Measurements from ENCODE around the gene DCST1. TPM values are rescaled to one million over a fixed set of nuclear protein-coding genes. Genes with fewer than 3 reads are reported as not detected.

Gene DCST1
- total RNA-seq, 2 donors from 2014 or later: not detected

DNA sequence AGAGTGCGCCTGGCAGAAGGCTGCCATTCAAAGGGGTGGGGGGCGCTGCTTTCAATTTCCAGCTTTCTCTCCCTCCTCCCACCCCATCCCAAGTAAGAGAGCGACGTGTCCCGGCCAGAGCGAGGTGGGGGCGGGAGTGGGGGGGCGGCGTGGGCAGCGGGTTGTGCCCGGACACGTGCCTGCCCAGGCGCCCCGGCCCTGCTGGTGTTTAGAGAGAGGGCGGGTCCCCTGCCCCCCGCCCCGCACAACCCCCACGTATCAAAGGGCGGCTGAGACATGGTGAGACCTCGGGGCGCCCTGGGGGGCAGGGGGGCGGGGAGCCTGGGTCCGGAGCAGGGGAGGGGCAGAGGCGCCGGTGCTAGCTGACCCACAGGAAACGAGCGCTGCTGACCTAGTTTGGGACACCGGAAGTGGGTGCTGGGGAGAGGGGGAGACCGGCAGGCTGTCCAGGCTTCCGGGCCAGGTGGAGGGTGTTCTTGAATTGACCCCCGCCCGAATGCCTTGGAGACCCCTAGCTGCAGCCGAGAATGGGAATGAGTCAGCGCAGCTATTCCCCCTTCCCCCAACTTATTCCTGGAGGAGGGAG, 29.8 kb upstream of the DCST1 start:
- H3K36me3 ChIP-seq (ENCODE audit: control insufficient read depth, insufficient read depth, low read length): no peaks in the 10 kb centered on the region
- peaks cover 9% of the 10 kb centered on the region for H3K4me1 ChIP-seq (ENCODE audit: control insufficient read depth, insufficient read depth, low read length)
- WGBS, 2 experiments (ENCODE audit: insufficient coverage in 1 of 2, insufficient read length in 1 of 2): 0 to 4% methylated on average over 1 to 29 of the region's 34 CpGs
- Mint-ChIP-seq H3K36me3 (ENCODE audit: low read depth) (no peaks in the 10 kb centered on the region), H3K4me1 (peaks cover 13% of the 10 kb centered on the region), H3K4me3 (peak overlapping the region; percentile 93), H3K9me3 (no peaks in the 10 kb centered on the region), H3K27me3 (ENCODE audit: insufficient read depth) (peaks cover 2% of the 10 kb centered on the region), H3K27ac (peak overlapping the region; percentile 88)
- H3K27me3 ChIP-seq (ENCODE audit: control insufficient read depth, insufficient read depth, low read length, poor library complexity, severe bottlenecking): no peaks in the 10 kb centered on the region
- DNase-seq: peak; percentile 81
- H3K27ac ChIP-seq (ENCODE audit: low read depth, low read length): no peak overlapping the region
- no peaks in the 10 kb centered on the region for H3K9me3 ChIP-seq (ENCODE audit: control insufficient read depth, low read length)
- TF ChIP-seq, protein P1, sequence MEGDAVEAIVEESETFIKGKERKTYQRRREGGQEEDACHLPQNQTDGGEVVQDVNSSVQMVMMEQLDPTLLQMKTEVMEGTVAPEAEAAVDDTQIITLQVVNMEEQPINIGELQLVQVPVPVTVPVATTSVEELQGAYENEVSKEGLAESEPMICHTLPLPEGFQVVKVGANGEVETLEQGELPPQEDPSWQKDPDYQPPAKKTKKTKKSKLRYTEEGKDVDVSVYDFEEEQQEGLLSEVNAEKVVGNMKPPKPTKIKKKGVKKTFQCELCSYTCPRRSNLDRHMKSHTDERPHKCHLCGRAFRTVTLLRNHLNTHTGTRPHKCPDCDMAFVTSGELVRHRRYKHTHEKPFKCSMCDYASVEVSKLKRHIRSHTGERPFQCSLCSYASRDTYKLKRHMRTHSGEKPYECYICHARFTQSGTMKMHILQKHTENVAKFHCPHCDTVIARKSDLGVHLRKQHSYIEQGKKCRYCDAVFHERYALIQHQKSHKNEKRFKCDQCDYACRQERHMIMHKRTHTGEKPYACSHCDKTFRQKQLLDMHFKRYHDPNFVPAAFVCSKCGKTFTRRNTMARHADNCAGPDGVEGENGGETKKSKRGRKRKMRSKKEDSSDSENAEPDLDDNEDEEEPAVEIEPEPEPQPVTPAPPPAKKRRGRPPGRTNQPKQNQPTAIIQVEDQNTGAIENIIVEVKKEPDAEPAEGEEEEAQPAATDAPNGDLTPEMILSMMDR (conservative IDR thresholded peaks at IDR 0.05): no peak
- peak overlapping the region; percentile 93 for H3K4me3 ChIP-seq (ENCODE audit: low read length)
- H3K9ac ChIP-seq (ENCODE audit: extremely low read depth, low read length, poor library complexity, severe bottlenecking): peak overlapping the region; percentile 53

DNA sequence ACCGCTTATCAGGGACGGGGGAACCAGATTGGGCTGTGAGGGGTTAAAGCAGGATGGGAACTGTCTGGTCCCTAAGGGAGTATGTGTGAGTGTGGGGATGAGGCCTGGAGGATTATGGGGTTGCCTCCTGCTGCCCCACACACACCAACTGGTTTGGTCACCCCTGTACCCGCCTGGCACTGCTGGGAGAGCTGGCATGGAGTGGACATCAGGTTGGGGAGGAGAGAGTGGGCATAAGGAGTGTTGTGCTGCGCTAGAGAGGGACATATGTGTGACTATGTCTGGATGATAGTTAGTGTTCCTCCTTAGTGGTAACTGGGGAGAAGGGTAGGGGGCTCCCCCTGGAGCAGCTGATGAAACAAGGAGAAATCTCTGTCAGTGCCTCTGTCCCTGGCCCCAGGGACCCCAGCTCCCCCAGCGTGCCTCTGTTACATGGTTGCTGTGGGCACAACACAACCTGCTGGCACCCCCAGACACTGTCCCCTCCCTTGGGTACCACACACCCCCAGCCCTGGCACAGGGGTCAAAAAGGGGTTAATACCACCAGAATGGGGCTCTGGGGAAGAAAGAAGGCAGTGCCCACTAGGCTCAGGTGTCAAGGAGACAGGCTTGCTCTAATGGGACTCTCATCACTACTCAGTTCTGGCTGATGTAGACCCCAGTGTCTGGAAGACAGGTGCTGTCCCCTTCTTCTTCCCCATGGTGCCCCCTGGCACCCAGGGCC, 29.1 kb upstream of the DCST1 start:
- no peaks in the 10 kb centered on the region for H3K9me3 ChIP-seq (ENCODE audit: control insufficient read depth, low read length)
- H3K27me3 ChIP-seq (ENCODE audit: control insufficient read depth, insufficient read depth, low read length, poor library complexity, severe bottlenecking): no peaks in the 10 kb centered on the region
- TF ChIP-seq, protein P1 (conservative IDR thresholded peaks at IDR 0.05): no peak
- 46 to 70% methylated on average over 3 to 5 of the region's 5 CpGs for WGBS, 2 experiments (ENCODE audit: insufficient coverage in 1 of 2, insufficient read length in 1 of 2)
- Mint-ChIP-seq H3K4me1 (peaks cover 13% of the 10 kb centered on the region), H3K27ac (peak overlapping the region; percentile 78), H3K9me3 (no peaks in the 10 kb centered on the region), H3K4me3 (peak overlapping the region; percentile 93), H3K27me3 (ENCODE audit: insufficient read depth) (no peaks in the 10 kb centered on the region), H3K36me3 (ENCODE audit: low read depth) (no peaks in the 10 kb centered on the region)
- H3K4me3 ChIP-seq (ENCODE audit: low read length): peak overlapping the region; percentile 93
- peaks cover 9% of the 10 kb centered on the region for H3K4me1 ChIP-seq (ENCODE audit: control insufficient read depth, insufficient read depth, low read length)
- no peak for DNase-seq
- no peak overlapping the region for H3K9ac ChIP-seq (ENCODE audit: extremely low read depth, low read length, poor library complexity, severe bottlenecking)
- H3K27ac ChIP-seq (ENCODE audit: low read depth, low read length): peak overlapping the region; percentile 1
- H3K36me3 ChIP-seq (ENCODE audit: control insufficient read depth, insufficient read depth, low read length): no peaks in the 10 kb centered on the region

GRCh38 chr1:155005076-155006011, 28.3 kb upstream of the DCST1 start:
- peak overlapping the region; percentile 44 for H3K27ac Mint-ChIP-seq
- no peaks in the 10 kb centered on the region for H3K9me3 ChIP-seq (ENCODE audit: control insufficient read depth, low read length)
- no peak overlapping the region for H3K27ac ChIP-seq (ENCODE audit: low read depth, low read length)
- no peaks in the 10 kb centered on the region for H3K36me3 Mint-ChIP-seq (ENCODE audit: low read depth)
- H3K27me3 ChIP-seq (ENCODE audit: control insufficient read depth, insufficient read depth, low read length, poor library complexity, severe bottlenecking): no peaks in the 10 kb centered on the region
- peak overlapping the region; percentile 93 for H3K4me3 Mint-ChIP-seq
- peaks cover 15% of the 10 kb centered on the region for H3K4me1 Mint-ChIP-seq
- no peaks in the 10 kb centered on the region for H3K9me3 Mint-ChIP-seq
- no peaks in the 10 kb centered on the region for H3K36me3 ChIP-seq (ENCODE audit: control insufficient read depth, insufficient read depth, low read length)
- TF ChIP-seq, protein P1 (conservative IDR thresholded peaks at IDR 0.05): no peak
- H3K4me1 ChIP-seq (ENCODE audit: control insufficient read depth, insufficient read depth, low read length): peaks cover 9% of the 10 kb centered on the region
- H3K9ac ChIP-seq (ENCODE audit: extremely low read depth, low read length, poor library complexity, severe bottlenecking): no peak overlapping the region
- 91 to 100% methylated on average over 2 to 17 of the region's 17 CpGs for WGBS, 2 experiments (ENCODE audit: insufficient coverage in 1 of 2, insufficient read length in 1 of 2)
- DNase-seq: no peak
- H3K27me3 Mint-ChIP-seq (ENCODE audit: insufficient read depth): no peaks in the 10 kb centered on the region
- no peak overlapping the region for H3K4me3 ChIP-seq (ENCODE audit: low read length)

All from endodermal cell (in vitro differentiated cells).